GM12892 (cell line): ENCODE results near the gene TPD52L1.

Source experiments
- DNase-seq: peaks from one replicate; pipeline ENCODE4 v3.0.0; 2011; ENCODE audit not compliant: insufficient read length
- FAIRE-seq: peaks from 2 replicates; lab custom pipeline; 2011; peaks lifted over from hg19 to GRCh38; lab: Jason Lieb, UNC
- POLR2A ChIP-seq: IDR thresholded peaks from 2 replicates; pipeline ENCODE4 v1.6.1; 2011; ENCODE audit warnings: low read depth, low read length, control low read depth
- POLR2AphosphoS5 ChIP-seq: IDR thresholded peaks from 2 replicates; pipeline ENCODE4 v1.6.1; 2011; ENCODE audit warnings: low read depth, low read length, control low read depth
- TAF1 ChIP-seq: IDR thresholded peaks from 2 replicates; pipeline ENCODE4 v1.6.1; 2011; ENCODE audit warnings: low read depth, mild to moderate bottlenecking, control low read depth, low read length, borderline replicate concordance

Gene TPD52L1

DNA sequence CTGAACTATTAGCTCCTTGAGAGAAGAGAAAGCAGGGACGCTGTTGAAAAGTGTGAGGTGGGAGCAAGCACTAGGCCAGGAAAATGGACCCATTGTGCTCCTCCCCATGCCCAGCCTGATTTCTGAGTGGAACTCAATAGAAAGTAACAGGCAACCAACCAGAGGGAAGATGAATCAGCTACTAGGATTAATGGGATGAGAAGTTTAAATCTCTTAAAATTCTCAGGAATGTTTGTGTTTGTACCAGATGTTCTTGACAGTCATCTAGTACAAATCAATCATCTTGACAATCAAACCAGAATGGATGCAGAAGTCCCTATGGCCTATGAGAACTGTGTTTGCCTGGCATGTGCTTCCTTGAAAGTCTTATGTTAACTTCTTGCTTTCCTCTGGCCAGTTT, 99.3 kb downstream of the TPD52L1 start:
- DNase-seq: no peak
- no peak for FAIRE-seq
- no peak for TF ChIP-seq TAF1
- no peak for TF ChIP-seq POLR2AphosphoS5
- TF ChIP-seq POLR2A: no peak

DNA sequence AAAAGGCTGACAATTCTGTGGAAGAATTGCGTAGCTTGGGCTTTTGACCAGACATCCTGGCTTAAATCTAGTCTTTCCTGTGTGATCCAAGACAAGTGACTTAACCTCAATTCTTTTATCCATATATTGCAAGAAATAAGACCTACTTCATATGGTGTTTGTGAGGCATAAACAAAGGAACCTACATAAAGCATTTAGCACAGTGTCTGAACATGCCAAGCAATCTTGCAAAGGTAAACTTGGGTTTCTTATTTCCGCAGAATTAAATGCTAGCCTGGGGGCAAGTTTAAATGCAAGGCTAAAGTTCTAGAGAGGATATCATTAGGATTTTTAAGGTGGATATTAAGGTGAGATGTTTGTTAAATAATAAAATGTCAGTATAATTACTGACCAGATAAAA, 100.3 kb downstream of the TPD52L1 start:
- FAIRE-seq (no peak), DNase-seq (no peak)
- TF ChIP-seq POLR2A: no peak
- no peak for TF ChIP-seq TAF1
- TF ChIP-seq POLR2AphosphoS5: no peak

DNA sequence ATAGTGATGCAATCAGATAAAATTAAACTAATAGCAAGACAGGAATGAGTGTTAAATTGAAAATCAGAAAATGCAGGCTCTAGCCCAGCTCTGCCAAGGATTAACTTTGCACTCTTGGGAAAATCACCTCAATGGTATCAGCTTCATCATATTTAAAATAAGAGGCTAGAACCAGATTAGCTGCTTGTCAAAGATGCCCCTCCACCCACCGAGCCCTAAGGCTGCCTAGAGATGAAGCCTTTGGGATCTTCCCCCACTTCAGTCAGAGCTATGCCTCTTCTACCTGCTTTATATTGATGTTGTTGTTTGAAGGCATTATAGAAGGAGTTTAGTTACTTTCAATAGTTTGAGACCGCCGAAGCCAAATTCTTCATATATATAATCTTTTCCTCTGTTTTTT, 100.7 kb downstream of the TPD52L1 start:
- FAIRE-seq: no peak
- TF ChIP-seq TAF1 (no peak), POLR2AphosphoS5 (no peak), POLR2A (no peak)
- DNase-seq: no peak

DNA sequence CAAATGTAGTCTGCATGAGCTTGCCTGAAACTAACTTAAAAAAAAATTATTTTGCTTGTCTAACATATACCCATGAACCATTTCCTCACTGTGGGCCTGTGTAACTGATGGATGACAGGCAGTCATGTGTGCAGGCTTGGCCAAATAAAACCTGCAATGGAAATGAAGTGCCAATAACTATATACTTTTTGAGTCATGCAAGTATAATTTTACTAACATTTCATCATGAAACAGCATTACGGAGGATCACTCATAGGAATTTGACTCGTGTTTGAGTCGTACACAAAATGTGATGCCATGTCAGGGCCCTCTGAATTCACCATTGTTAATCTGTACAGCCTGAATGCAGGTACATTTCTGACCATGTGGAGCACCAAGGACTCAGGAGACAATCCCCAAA, 101.6 kb downstream of the TPD52L1 start:
- FAIRE-seq: no peak
- TF ChIP-seq TAF1 (no peak), POLR2AphosphoS5 (no peak), POLR2A (no peak)
- DNase-seq: no peak

DNA sequence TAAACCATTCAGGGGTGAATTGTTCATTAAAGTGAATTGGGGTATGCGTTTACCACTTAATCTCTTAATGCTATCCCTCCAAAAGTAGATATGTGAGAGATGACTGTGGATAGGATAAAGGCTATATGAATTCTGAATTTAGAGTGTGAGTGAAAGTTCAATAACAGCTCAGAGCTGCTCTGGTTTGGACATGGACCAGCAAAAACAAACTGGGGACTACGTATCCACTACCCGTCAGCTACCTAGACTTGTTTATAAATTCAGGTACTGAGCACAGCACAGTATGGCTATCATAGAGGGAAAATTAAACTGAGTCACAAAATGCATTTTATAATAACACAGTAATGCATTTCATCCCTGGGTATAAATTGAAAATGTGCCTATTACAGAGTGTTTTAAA, 103.8 kb downstream of the TPD52L1 start:
- no peak for FAIRE-seq
- no peak for DNase-seq
- TF ChIP-seq POLR2AphosphoS5: no peak
- no peak for TF ChIP-seq POLR2A
- TF ChIP-seq TAF1: no peak

DNA sequence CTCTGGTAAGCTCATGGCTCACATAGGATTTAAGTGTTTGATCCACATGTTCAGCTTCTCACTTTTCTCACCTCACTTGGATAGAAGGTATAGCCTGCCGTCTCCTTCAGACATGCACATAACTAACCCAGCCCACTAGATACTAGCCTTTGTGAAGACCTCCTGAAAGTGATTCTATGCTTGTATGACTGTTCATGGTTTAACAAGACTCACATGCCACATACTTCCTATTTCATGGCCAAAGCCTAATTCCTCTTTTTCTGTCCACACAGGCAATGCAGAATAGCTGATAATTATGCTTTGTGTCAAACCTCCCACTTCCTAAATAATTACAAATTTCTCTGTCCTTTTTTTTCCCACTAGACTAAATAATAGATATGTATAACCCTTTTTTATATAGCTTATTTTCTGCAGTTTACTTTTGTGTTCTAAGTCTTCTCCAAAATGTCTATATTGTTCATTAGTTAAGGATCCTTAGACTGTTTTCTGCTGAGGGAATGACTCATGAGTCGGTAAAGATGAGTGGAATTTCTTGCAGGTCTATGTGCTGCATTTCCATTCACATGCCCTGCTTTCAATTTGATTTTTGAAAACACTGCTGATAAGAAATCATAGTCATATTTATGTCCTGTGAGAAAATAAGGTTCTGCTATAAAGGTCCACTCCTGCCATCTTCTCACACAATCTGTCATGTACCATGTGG, 105.2 kb downstream of the TPD52L1 start:
- DNase-seq: no peak
- FAIRE-seq: no peak

DNA sequence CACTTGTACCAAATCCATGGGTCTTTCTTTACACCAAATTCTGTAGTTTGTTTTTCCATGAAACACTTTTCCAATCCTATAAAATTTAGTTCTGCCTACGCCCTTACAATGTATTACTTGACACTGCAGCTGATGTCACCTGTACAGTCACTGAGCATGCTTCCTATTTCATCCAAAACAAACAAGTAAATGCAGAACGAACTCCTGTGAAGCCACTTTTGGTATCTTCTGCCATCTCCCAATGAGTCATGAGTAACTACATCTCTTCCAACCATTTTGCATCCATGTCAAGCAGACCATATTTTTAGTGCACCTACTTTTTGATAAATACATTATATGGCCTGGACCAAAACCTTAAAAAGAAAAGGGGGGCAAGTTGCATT, 105.8 kb downstream of the TPD52L1 start:
- DNase-seq (no peak), FAIRE-seq (no peak)
- TF ChIP-seq POLR2A (no peak), TAF1 (no peak), POLR2AphosphoS5 (no peak)

More for the DNA sequence above, 105.2 kb downstream of the TPD52L1 start:
- TF ChIP-seq POLR2A (no peak), TAF1 (no peak)

DNA sequence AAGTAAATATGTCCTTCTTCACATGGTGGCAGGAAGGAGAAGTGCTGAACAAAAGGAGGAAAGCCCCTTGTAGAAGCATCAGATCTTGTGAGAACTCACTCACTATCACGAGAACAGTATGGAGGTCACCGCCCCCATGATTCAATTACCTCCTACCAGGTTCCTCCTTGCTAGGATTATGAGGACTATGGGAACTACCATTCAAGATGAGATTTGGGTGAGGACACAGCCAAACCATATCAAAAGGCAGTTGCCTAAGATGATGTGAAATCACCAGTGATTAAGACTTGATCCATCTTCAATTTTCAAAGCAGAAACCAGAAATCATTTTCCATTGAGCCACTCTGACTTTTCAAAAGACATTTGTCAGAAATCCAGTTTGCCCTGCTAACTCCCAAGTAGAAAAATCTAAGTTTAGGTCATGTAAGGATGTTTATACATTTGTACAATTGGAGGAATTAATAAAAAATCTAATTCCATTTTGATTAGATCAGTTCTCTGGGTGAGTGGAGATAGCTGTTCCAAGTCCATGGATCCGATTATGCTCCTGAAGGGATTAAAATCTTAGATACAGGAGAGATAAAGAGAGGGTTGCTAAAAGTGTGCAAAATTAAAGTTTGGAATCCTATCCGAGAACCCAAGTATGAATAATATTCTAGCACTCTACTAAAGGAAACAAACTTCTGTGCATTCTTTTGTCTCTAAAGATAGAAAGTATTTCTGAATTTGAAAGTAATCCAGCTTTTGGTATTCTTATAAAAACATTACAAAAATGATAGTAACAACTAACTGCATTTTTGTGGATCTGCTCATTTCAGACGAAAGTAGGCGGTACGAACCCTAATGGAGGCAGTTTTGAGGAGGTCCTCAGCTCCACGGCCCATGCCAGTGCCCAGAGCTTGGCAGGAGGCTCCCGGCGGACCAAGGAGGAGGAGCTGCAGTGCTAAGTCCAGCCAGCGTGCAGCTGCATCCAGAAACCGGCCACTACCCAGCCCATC, 108.7 kb downstream of the TPD52L1 start:
- FAIRE-seq (no peak), DNase-seq (no peak)
- no peak for TF ChIP-seq TAF1
- no peak for TF ChIP-seq POLR2A
- TF ChIP-seq POLR2AphosphoS5: no peak

DNA sequence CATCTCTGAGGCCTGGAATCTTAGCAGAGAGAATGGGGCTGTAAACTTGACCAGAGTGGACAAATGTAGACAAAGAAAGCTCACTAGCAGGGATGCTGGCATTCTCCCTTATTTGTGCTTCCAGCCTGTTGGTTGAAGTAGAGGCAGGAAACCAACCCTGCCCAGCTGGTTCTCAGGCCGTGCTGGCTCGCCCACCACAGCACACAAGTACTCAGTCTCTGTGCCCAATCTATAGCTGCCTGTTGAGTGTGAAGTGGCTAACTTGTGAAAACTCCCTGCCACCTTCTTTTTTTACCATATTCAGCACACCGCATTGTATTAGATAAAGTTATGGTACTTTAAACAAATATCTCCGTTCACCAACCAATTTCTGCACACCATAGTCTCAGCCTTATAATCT, 110.9 kb downstream of the TPD52L1 start:
- no peak for TF ChIP-seq TAF1
- no peak for TF ChIP-seq POLR2AphosphoS5
- TF ChIP-seq POLR2A: no peak
- FAIRE-seq (no peak), DNase-seq (no peak)

DNA sequence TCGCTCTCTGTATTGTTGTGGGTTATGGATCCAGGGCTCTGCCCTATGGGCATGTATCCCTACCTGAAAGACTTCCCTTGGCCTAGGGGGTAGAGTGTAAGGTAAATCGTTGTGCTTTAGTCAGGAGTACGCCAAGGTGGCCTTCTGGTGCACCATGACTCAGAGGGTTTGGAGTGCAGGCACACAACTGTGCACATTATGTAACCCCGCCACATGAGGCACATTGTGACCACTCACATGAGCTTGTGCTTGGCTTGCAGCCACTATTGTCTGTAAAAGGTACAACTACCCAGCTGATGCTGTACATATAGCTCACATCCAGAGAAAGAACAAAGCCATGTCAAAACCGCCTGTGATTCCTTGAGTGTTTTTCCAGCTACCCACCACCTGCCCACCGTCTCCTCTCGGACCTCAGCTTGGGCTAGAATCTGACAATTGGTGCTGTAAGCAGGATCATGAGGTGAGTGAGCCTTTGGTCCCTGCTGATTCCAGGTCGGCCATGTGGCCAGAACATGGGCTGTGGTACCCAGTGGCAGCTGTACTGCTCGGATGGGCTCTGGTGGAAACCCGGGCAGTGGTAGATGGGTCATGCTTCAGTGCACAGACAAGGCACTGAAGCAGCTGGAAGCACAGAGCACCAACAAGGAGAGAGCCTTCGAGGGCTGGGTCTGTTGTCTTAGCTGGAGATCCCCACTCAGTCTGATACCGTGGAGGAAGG, 114.4 kb downstream of the TPD52L1 start:
- FAIRE-seq: no peak
- TF ChIP-seq TAF1: no peak
- no peak for TF ChIP-seq POLR2A
- no peak for TF ChIP-seq POLR2AphosphoS5
- DNase-seq: no peak

DNA sequence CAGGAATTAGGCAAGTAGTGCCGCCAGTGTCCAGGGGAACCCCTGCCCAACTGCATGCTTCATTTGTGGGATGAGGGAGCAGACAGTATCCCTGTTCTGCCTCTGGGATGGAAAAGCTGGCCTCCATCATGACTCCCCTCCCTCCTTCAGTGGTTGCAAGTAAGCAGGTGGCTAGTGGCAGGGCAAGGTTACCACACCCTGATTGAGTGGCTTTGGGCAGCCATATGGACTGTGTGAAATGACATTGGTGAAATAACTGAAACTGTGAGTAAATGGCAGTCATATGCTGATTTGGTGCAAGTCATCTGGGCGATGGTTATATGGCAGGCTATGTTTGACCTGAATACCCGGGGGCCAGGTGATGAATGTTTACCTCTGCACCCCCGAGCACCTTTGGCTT, 115.2 kb downstream of the TPD52L1 start:
- DNase-seq (no peak), FAIRE-seq (no peak)
- TF ChIP-seq TAF1: no peak
- no peak for TF ChIP-seq POLR2AphosphoS5
- TF ChIP-seq POLR2A: no peak
